H1 (cell line): ENCODE results near the gene BPIFB2. TPM values are rescaled to one million over a fixed set of nuclear protein-coding genes. Genes with fewer than 3 reads are reported as not detected.

Source experiments
- CTCF ChIA-PET: fragments of 300-600 bp; sonication (Branson Sonifier 250); formaldehyde crosslinking; loops from one replicate; lab custom pipeline; 2021; ENCODE audit not compliant: partially characterized antibody; lab: Charles Lee
- POLR2A ChIA-PET: fragments of 300-600 bp; sonication (Branson Sonifier 250); formaldehyde crosslinking; loops from one replicate; lab custom pipeline; 2021; ENCODE audit warnings: inconsistent platforms; ENCODE audit not compliant: partially characterized antibody; lab: Charles Lee
- DNase-seq, 2 experiments: peaks; one replicate each; pipeline versions ENCODE4 v3.0.0 to v3.0.0-alpha.2; 2010 to 2022; ENCODE audit warnings: low spot score in 2 of 2, low read depth in 1 of 2, mixed read lengths in 1 of 2
- FAIRE-seq: peaks from 2 replicates; lab custom pipeline; 2011; peaks lifted over from hg19 to GRCh38; lab: Jason Lieb, UNC
- H2AFZ ChIP-seq: 2 replicates; pipeline ENCODE4 v1.8.1; 2012; ENCODE audit warnings: low read length, inconsistent platforms
- H2AK5ac ChIP-seq: 2 replicates; pipeline ENCODE4 v1.6.1; 2013; ENCODE audit warnings: low read depth, low read length
- H2BK120ac ChIP-seq: replicated peaks from 2 replicates; pipeline ENCODE3; 2013; ENCODE audit warnings: low read depth, low read length, inconsistent platforms
- H2BK12ac ChIP-seq: 2 replicates; pipeline ENCODE4 v1.6.1; 2013; ENCODE audit warnings: low read depth, low read length
- H2BK15ac ChIP-seq: 2 replicates; pipeline ENCODE4 v1.6.1; 2013; ENCODE audit warnings: low read length
- H2BK20ac ChIP-seq: 2 replicates; pipeline ENCODE4 v1.6.1; 2013; ENCODE audit warnings: low read length
- H2BK5ac ChIP-seq: 2 replicates; pipeline ENCODE4 v1.6.1; 2013; ENCODE audit warnings: low read depth, low read length
- H3K14ac ChIP-seq: 2 replicates; pipeline ENCODE4 v1.6.1; 2013; ENCODE audit warnings: inconsistent platforms; ENCODE audit not compliant: insufficient read length
- H3K18ac ChIP-seq: 2 replicates; pipeline ENCODE4 v1.6.1; 2013; ENCODE audit warnings: low read length; ENCODE audit errors: extremely low read depth
- H3K23ac ChIP-seq: 2 replicates; pipeline ENCODE4 v1.6.1; 2013; ENCODE audit warnings: inconsistent platforms; ENCODE audit not compliant: insufficient read length
- H3K23me2 ChIP-seq: 2 replicates; pipeline ENCODE4 v1.6.1; 2013; ENCODE audit warnings: low read depth, low read length
- H3K27ac ChIP-seq: 2 replicates; pipeline ENCODE4 v1.6.1; 2011; ENCODE audit warnings: low read depth, low read length, inconsistent platforms
- H3K27me3 ChIP-seq, 4 experiments: replicated peaks in 1 of 4; 1 replicate in 1 of 4; 2 replicates in 3 of 4; pipeline versions ENCODE4 v1.6.1 to v1.8.1; 2011 to 2013; ENCODE audit warnings: low read length in 3 of 4, mild to moderate bottlenecking in 3 of 4, inconsistent platforms in 2 of 4, mixed read lengths in 2 of 4, moderate library complexity in 1 of 4; ENCODE audit not compliant: control insufficient read depth in 3 of 4, insufficient read depth in 3 of 4; ENCODE audit errors: extremely low read depth in 1 of 4
- H3K36me3 ChIP-seq, 4 experiments: 2 replicates each; pipeline versions ENCODE4 v1.6.1 to v1.8.1; 2011 to 2013; ENCODE audit warnings: mild to moderate bottlenecking in 4 of 4, low read length in 3 of 4, moderate library complexity in 2 of 4, control low read depth in 1 of 4, inconsistent platforms in 1 of 4; ENCODE audit not compliant: insufficient read depth in 4 of 4, control insufficient read depth in 2 of 4
- H3K4ac ChIP-seq: replicated peaks from 2 replicates; pipeline ENCODE3; 2013; ENCODE audit warnings: low read length, low read depth, mixed read lengths, inconsistent platforms; ENCODE audit not compliant: insufficient read length
- H3K4me1 ChIP-seq, 4 experiments: replicated peaks in 1 of 4; 1 replicate in 1 of 4; 2 replicates in 3 of 4; pipeline versions ENCODE4 v1.6.1 to v1.8.1; 2011 to 2013; ENCODE audit warnings: low read length in 3 of 4, inconsistent platforms in 2 of 4, mixed read lengths in 1 of 4; ENCODE audit not compliant: insufficient read depth in 4 of 4, control insufficient read depth in 3 of 4
- H3K4me2 ChIP-seq, 2 experiments: 2 replicates each; pipeline versions ENCODE4 v1.6.1 to v1.8.1; 2011 to 2013; ENCODE audit warnings: low read depth in 2 of 2, low read length in 2 of 2, control low read depth in 1 of 2, inconsistent platforms in 1 of 2, mild to moderate bottlenecking in 1 of 2; ENCODE audit not compliant: insufficient read depth in 1 of 2
- H3K4me3 ChIP-seq, 4 experiments: fragments of 200-600, 300-600 bp in 1 of 4; sonication (generic), shearing (Covaris generic), sonication (Bioruptor Twin) in 1 of 4; 2 replicates each; pipeline versions ENCODE4 v1.5.1 to v1.8.1; 2011 to 2016; ENCODE audit warnings: low read length in 4 of 4, low read depth in 3 of 4, control low read depth in 2 of 4, inconsistent platforms in 2 of 4, mild to moderate bottlenecking in 2 of 4, mixed read lengths in 1 of 4, moderate library complexity in 1 of 4; ENCODE audit not compliant: insufficient read depth in 2 of 4; ENCODE audit errors: extremely low read depth in 1 of 4
- H3K56ac ChIP-seq: replicated peaks from 2 replicates; pipeline ENCODE3; 2013; ENCODE audit warnings: low read depth, mild to moderate bottlenecking, mixed read lengths, low read length, inconsistent platforms; ENCODE audit not compliant: insufficient read length
- H3K79me1 ChIP-seq: 2 replicates; pipeline ENCODE4 v1.6.1; 2013; ENCODE audit warnings: low read depth, low read length, control low read depth
- H3K79me2 ChIP-seq, 2 experiments: 2 replicates each; pipeline versions ENCODE4 v1.6.1 to v1.8.1; 2012 to 2013; ENCODE audit warnings: low read length in 2 of 2, mild to moderate bottlenecking in 2 of 2, inconsistent platforms in 1 of 2; ENCODE audit not compliant: insufficient read depth in 2 of 2, control insufficient read depth in 1 of 2
- H3K9ac ChIP-seq, 4 experiments: replicated peaks in 1 of 4; 1 replicate in 1 of 4; 2 replicates in 3 of 4; pipeline versions ENCODE4 v1.6.1 to v1.8.1; 2011 to 2013; ENCODE audit warnings: low read depth in 3 of 4, low read length in 3 of 4, control low read depth in 2 of 4, mild to moderate bottlenecking in 2 of 4, moderate library complexity in 2 of 4, inconsistent platforms in 1 of 4; ENCODE audit errors: extremely low read depth in 1 of 4
- H3K9me3 ChIP-seq, 2 experiments: 2 replicates each; pipeline versions ENCODE4 v1.6.1 to v1.8.1; 2012 to 2013; ENCODE audit warnings: mild to moderate bottlenecking in 2 of 2, moderate library complexity in 2 of 2, control low read depth in 1 of 2, inconsistent platforms in 1 of 2, low read depth in 1 of 2, low read length in 1 of 2, mixed read lengths in 1 of 2; ENCODE audit not compliant: insufficient read depth in 2 of 2
- H4K20me1 ChIP-seq, 2 experiments: replicated peaks in 1 of 2; 2 replicates each; pipeline versions ENCODE3 to v1.8.1; 2011 to 2013; ENCODE audit warnings: inconsistent platforms in 2 of 2, low read length in 2 of 2, mild to moderate bottlenecking in 1 of 2; ENCODE audit not compliant: insufficient read depth in 2 of 2, control insufficient read depth in 1 of 2
- H4K5ac ChIP-seq: 2 replicates; pipeline ENCODE4 v1.6.1; 2013; ENCODE audit warnings: low read length, low read depth, mixed read lengths, inconsistent platforms; ENCODE audit not compliant: insufficient read length
- H4K8ac ChIP-seq: 2 replicates; pipeline ENCODE4 v1.8.0; 2013; ENCODE audit warnings: mild to moderate bottlenecking, moderate library complexity, low read length, inconsistent platforms; ENCODE audit not compliant: insufficient read depth; ENCODE audit errors: extremely low read depth
- H4K91ac ChIP-seq: replicated peaks from 2 replicates; pipeline ENCODE3; 2013; ENCODE audit warnings: low read length, mixed read lengths, inconsistent platforms; ENCODE audit not compliant: insufficient read length
- CEBPB ChIP-seq: IDR thresholded peaks from 2 replicates; pipeline ENCODE4 v1.6.1; 2012; ENCODE audit warnings: low read depth, low read length
- CHD1 ChIP-seq: IDR thresholded peaks from 2 replicates; pipeline ENCODE4 v1.6.1; 2012; ENCODE audit warnings: low read depth, low read length, improper control_type of control experiment
- NANOG ChIP-seq: IDR thresholded peaks from 2 replicates; pipeline ENCODE4 v1.6.1; 2011; ENCODE audit warnings: low read length, low read depth, mild to moderate bottlenecking, inconsistent platforms; ENCODE audit not compliant: insufficient read depth, poor library complexity, severe bottlenecking
- RAD21 ChIP-seq, 2 experiments: IDR thresholded peaks in 1 of 2; conservative IDR thresholded peaks in 1 of 2; 2 replicates each; pipeline ENCODE4 v1.6.1; 2011; ENCODE audit warnings: low read depth in 2 of 2, low read length in 2 of 2, improper control_type of control experiment in 1 of 2, inconsistent platforms in 1 of 2, mild to moderate bottlenecking in 1 of 2, moderate library complexity in 1 of 2
- RBBP5 ChIP-seq: IDR thresholded peaks from 2 replicates; pipeline ENCODE4 v1.7.1; 2012; ENCODE audit warnings: low read depth, mild to moderate bottlenecking, inconsistent platforms, low read length, moderate library complexity, borderline replicate concordance
- SIRT6 ChIP-seq: IDR thresholded peaks from one replicate; pipeline ENCODE4 v1.7.1; 2012; ENCODE audit warnings: low read length, inconsistent platforms
- SP2 ChIP-seq: IDR thresholded peaks from 2 replicates; pipeline ENCODE4 v1.6.1; 2012; ENCODE audit warnings: mild to moderate bottlenecking, low read length, inconsistent platforms
- TCF12 ChIP-seq: IDR thresholded peaks from 2 replicates; pipeline ENCODE4 v1.6.1; 2011; ENCODE audit warnings: low read depth, mild to moderate bottlenecking, low read length
- WGBS, 2 experiments: shearing (Covaris generic) in 1 of 2; methylation state at CpG; one replicate each; pipeline versions ENCODE4 v1.1.6 to v1.1.7; 2013 to 2015; ENCODE audit warnings: low lambda C conversion rate in 2 of 2, mixed read lengths in 2 of 2, inconsistent platforms in 1 of 2, low coverage in 1 of 2, missing lambda C conversion rate in 1 of 2; ENCODE audit not compliant: insufficient replicate concordance in 2 of 2, insufficient coverage in 1 of 2, insufficient read length in 1 of 2; ENCODE audit errors: extremely low coverage in 1 of 2, missing lambda C conversion rate in 1 of 2; 5-methylcytosine and 5-hydroxymethylcytosine counted together
- polyA plus RNA-seq, 7 experiments: library from polyadenylated mRNA; depleted of rRNA in 3 of 7; stranded (reverse) in 5 of 7; unstranded in 2 of 7; fragments of >200 nt in 5 of 7; fragments of 200-250 nt in 2 of 7; gene quantifications; 1 replicate in 5 of 7; 2 replicates in 1 of 7; 4 replicates in 1 of 7; pipeline versions ENCODE4 v1.2.1 to v1.2.3, GENCODE V29; 2011 to 2013; ENCODE audit warnings: missing spikeins in 2 of 7, mixed read lengths in 2 of 7
- total RNA-seq: library from RNA; stranded (reverse); fragmentation: NEBNext Ultra II Directional; extraction: Animal tissue kit (Norgen Biotek cat#: 25700); gene quantifications from 2 replicates; pipeline ENCODE4 v1.2.1, GENCODE V29; 2021

Gene BPIFB2
- total and polyA plus RNA-seq, 2 of the 8 experiments (the other 6 are each of a cell fraction or from before 2014, with no cell fraction given), result not detected

- Histone ChIP-seq H2BK5ac (no peak overlapping the region), H3K56ac (no peak overlapping the region), H4K5ac (no peak overlapping the region), H3K4me1 (no peaks in the 10 kb centered on the region; a peak in 2 of 7 replicates), H2BK20ac (no peak overlapping the region; the same call in 1 of the 2 replicates), H3K36me3 (no peaks in the 10 kb centered on the region), H3K23me2 (no peaks in the 10 kb centered on the region), H2AFZ (no peak overlapping the region), H3K14ac (no peak overlapping the region), H3K4ac (no peak overlapping the region), H3K4me3 (no peak overlapping the region), H2BK15ac (no peak overlapping the region), H3K9ac (no peak overlapping the region), H3K27me3 (no peaks in the 10 kb centered on the region), H3K27ac (no peak overlapping the region), H3K23ac (no peak overlapping the region), H4K20me1 (no peaks in the 10 kb centered on the region), H3K9me3 (0 out of 4 replicates have a peak, but pooled peaks cover 0 to 2% of the 10 kb centered on the region in 2 experiments), H2BK12ac (no peak overlapping the region), H4K8ac (no peak overlapping the region), H4K91ac (no peak overlapping the region), H3K79me2 (no peaks in the 10 kb centered on the region), H3K79me1 (no peaks in the 10 kb centered on the region)
- FAIRE-seq (no peak), DNase-seq (no peak)
- CTCF ChIA-PET, result interaction anchor here (0.7 to 9.1 kb wide), 15 partner anchors 11 to 258 kb away, joined by 3 to 86 read pairs (median 5); no protein-coding TSS in a partner anchor
- 87% methylated on average over 8 of the region's 8 CpGs; no CpG with 5 or more reads in 1 of the 2 experiments for WGBS, 2 experiments
- TF ChIP-seq CEBPB (no peak), SIRT6 (no peak), TCF12 (no peak), RAD21 (IDR thresholded peaks at IDR 0.05 in 1 of 2, conservative IDR thresholded peaks at IDR 0.05 in 1 of 2; ENCODE audit: low read depth in 2 of 2, low read length in 2 of 2) (no peak), NANOG (no peak), RBBP5 (no peak), CHD1 (no peak), SP2 (no peak)
- TF ChIP-seq, all 59 proteins: peak for 0
- Histone ChIP-seq H2AK5ac (no peak overlapping the region), H3K4me2 (no peak overlapping the region), H3K18ac (no peak overlapping the region), H2BK120ac (no peak overlapping the region)
- POLR2A ChIA-PET, result no interaction called here
Measured at GRCh38 chr20:33005908-33006775, 1.4 kb upstream of the BPIFB2 start.
